Measurements from ENCODE around the gene COPRS.

COPRS gene

GRCh38 chr17:31845291-31845690, 13.8 kb downstream of the COPRS start:
- Histone ChIP-seq H3K27ac (ENCODE audit: low read depth, low read length) (no peak overlapping the region), H2AFZ (ENCODE audit: low read length, unreplicated experiment) (no peak overlapping the region), H3K27me3 (ENCODE audit: insufficient read depth, low read length) (no peaks in the 10 kb centered on the region), H3K36me3 (ENCODE audit: insufficient read depth, low read length) (no peaks in the 10 kb centered on the region), H3K4me3 (ENCODE audit: low read depth, low read length) (no peak overlapping the region), H3K4me1 (ENCODE audit: control insufficient read depth, insufficient read depth, low read length, unreplicated experiment) (peaks cover 15% of the 10 kb centered on the region), H3K79me2 (ENCODE audit: control insufficient read depth, insufficient read depth, low read length, unreplicated experiment) (no peaks in the 10 kb centered on the region)

- Histone ChIP-seq H3K4me1 (ENCODE audit: control insufficient read depth, insufficient read depth, low read length, unreplicated experiment) (peaks cover 15% of the 10 kb centered on the region), H3K27me3 (ENCODE audit: insufficient read depth, low read length) (no peaks in the 10 kb centered on the region), H3K79me2 (ENCODE audit: control insufficient read depth, insufficient read depth, low read length, unreplicated experiment) (no peaks in the 10 kb centered on the region), H3K4me3 (ENCODE audit: low read depth, low read length) (peak overlapping the region; percentile 57), H3K36me3 (ENCODE audit: insufficient read depth, low read length) (no peaks in the 10 kb centered on the region), H2AFZ (ENCODE audit: low read length, unreplicated experiment) (peak overlapping the region; percentile 95), H3K27ac (ENCODE audit: low read depth, low read length) (no peak overlapping the region)
These were observed 15.8 kb downstream of the COPRS start for GRCh38 chr17:31843070-31843745.

GRCh38 chr17:31842195-31843069, 16.6 kb downstream of the COPRS start:
- peak overlapping the region; percentile 95 for H2AFZ ChIP-seq (ENCODE audit: low read length, unreplicated experiment)
- H3K4me1 ChIP-seq (ENCODE audit: control insufficient read depth, insufficient read depth, low read length, unreplicated experiment) = peaks cover 15% of the 10 kb centered on the region
- no peaks in the 10 kb centered on the region for H3K27me3 ChIP-seq (ENCODE audit: insufficient read depth, low read length)
- H3K4me3 ChIP-seq (ENCODE audit: low read depth, low read length) = peak overlapping the region; percentile 57
- H3K27ac ChIP-seq (ENCODE audit: low read depth, low read length) = no peak overlapping the region
- no peaks in the 10 kb centered on the region for H3K79me2 ChIP-seq (ENCODE audit: control insufficient read depth, insufficient read depth, low read length, unreplicated experiment)
- no peaks in the 10 kb centered on the region for H3K36me3 ChIP-seq (ENCODE audit: insufficient read depth, low read length)

- H3K27ac ChIP-seq (ENCODE audit: low read depth, low read length) = no peak overlapping the region
- no peak overlapping the region for H3K4me3 ChIP-seq (ENCODE audit: low read depth, low read length)
- no peaks in the 10 kb centered on the region for H3K36me3 ChIP-seq (ENCODE audit: insufficient read depth, low read length)
- no peak overlapping the region for H2AFZ ChIP-seq (ENCODE audit: low read length, unreplicated experiment)
- H3K79me2 ChIP-seq (ENCODE audit: control insufficient read depth, insufficient read depth, low read length, unreplicated experiment) = no peaks in the 10 kb centered on the region
- peaks cover 15% of the 10 kb centered on the region for H3K4me1 ChIP-seq (ENCODE audit: control insufficient read depth, insufficient read depth, low read length, unreplicated experiment)
- no peaks in the 10 kb centered on the region for H3K27me3 ChIP-seq (ENCODE audit: insufficient read depth, low read length)
These were observed 17.2 kb downstream of the COPRS start for GRCh38 chr17:31841850-31842194.

GRCh38 chr17:31838636-31839225, 20.3 kb downstream of the COPRS start:
- peaks cover 15% of the 10 kb centered on the region for H3K4me1 ChIP-seq (ENCODE audit: control insufficient read depth, insufficient read depth, low read length, unreplicated experiment)
- no peaks in the 10 kb centered on the region for H3K79me2 ChIP-seq (ENCODE audit: control insufficient read depth, insufficient read depth, low read length, unreplicated experiment)
- no peak overlapping the region for H3K4me3 ChIP-seq (ENCODE audit: low read depth, low read length)
- no peaks in the 10 kb centered on the region for H3K36me3 ChIP-seq (ENCODE audit: insufficient read depth, low read length)
- no peak overlapping the region for H3K27ac ChIP-seq (ENCODE audit: low read depth, low read length)
- no peaks in the 10 kb centered on the region for H3K27me3 ChIP-seq (ENCODE audit: insufficient read depth, low read length)
- H2AFZ ChIP-seq (ENCODE audit: low read length, unreplicated experiment) = no peak overlapping the region

GRCh38 chr17:31835984-31836383, 23.1 kb downstream of the COPRS start:
- no peaks in the 10 kb centered on the region for H3K4me1 ChIP-seq (ENCODE audit: control insufficient read depth, insufficient read depth, low read length, unreplicated experiment)
- H3K36me3 ChIP-seq (ENCODE audit: insufficient read depth, low read length) = no peaks in the 10 kb centered on the region
- no peaks in the 10 kb centered on the region for H3K79me2 ChIP-seq (ENCODE audit: control insufficient read depth, insufficient read depth, low read length, unreplicated experiment)
- H3K27ac ChIP-seq (ENCODE audit: low read depth, low read length) = no peak overlapping the region
- no peaks in the 10 kb centered on the region for H3K27me3 ChIP-seq (ENCODE audit: insufficient read depth, low read length)
- no peak overlapping the region for H2AFZ ChIP-seq (ENCODE audit: low read length, unreplicated experiment)
- no peak overlapping the region for H3K4me3 ChIP-seq (ENCODE audit: low read depth, low read length)

GRCh38 chr17:31834448-31834847, 24.6 kb downstream of the COPRS start:
- H3K79me2 ChIP-seq (ENCODE audit: control insufficient read depth, insufficient read depth, low read length, unreplicated experiment) = no peaks in the 10 kb centered on the region
- no peak overlapping the region for H2AFZ ChIP-seq (ENCODE audit: low read length, unreplicated experiment)
- H3K36me3 ChIP-seq (ENCODE audit: insufficient read depth, low read length) = no peaks in the 10 kb centered on the region
- H3K27ac ChIP-seq (ENCODE audit: low read depth, low read length) = no peak overlapping the region
- no peaks in the 10 kb centered on the region for H3K27me3 ChIP-seq (ENCODE audit: insufficient read depth, low read length)
- no peak overlapping the region for H3K4me3 ChIP-seq (ENCODE audit: low read depth, low read length)
- H3K4me1 ChIP-seq (ENCODE audit: control insufficient read depth, insufficient read depth, low read length, unreplicated experiment) = no peaks in the 10 kb centered on the region

GRCh38 chr17:31832746-31833145, 26.3 kb downstream of the COPRS start:
- no peak overlapping the region for H3K27ac ChIP-seq (ENCODE audit: low read depth, low read length)
- H3K27me3 ChIP-seq (ENCODE audit: insufficient read depth, low read length) = no peaks in the 10 kb centered on the region
- no peaks in the 10 kb centered on the region for H3K79me2 ChIP-seq (ENCODE audit: control insufficient read depth, insufficient read depth, low read length, unreplicated experiment)
- H3K4me3 ChIP-seq (ENCODE audit: low read depth, low read length) = no peak overlapping the region
- no peaks in the 10 kb centered on the region for H3K4me1 ChIP-seq (ENCODE audit: control insufficient read depth, insufficient read depth, low read length, unreplicated experiment)
- H2AFZ ChIP-seq (ENCODE audit: low read length, unreplicated experiment) = no peak overlapping the region
- H3K36me3 ChIP-seq (ENCODE audit: insufficient read depth, low read length) = no peaks in the 10 kb centered on the region

- Histone ChIP-seq H3K79me2 (ENCODE audit: control insufficient read depth, insufficient read depth, low read length, unreplicated experiment) (no peaks in the 10 kb centered on the region), H3K27ac (ENCODE audit: low read depth, low read length) (no peak overlapping the region), H3K27me3 (ENCODE audit: insufficient read depth, low read length) (no peaks in the 10 kb centered on the region), H3K36me3 (ENCODE audit: insufficient read depth, low read length) (no peaks in the 10 kb centered on the region), H3K4me3 (ENCODE audit: low read depth, low read length) (no peak overlapping the region), H2AFZ (ENCODE audit: low read length, unreplicated experiment) (no peak overlapping the region), H3K4me1 (ENCODE audit: control insufficient read depth, insufficient read depth, low read length, unreplicated experiment) (no peaks in the 10 kb centered on the region)
These were observed 27.8 kb downstream of the COPRS start for GRCh38 chr17:31830971-31831858.

GRCh38 chr17:31829649-31830048, 29.4 kb downstream of the COPRS start:
- Histone ChIP-seq H2AFZ (ENCODE audit: low read length, unreplicated experiment) (no peak overlapping the region), H3K4me1 (ENCODE audit: control insufficient read depth, insufficient read depth, low read length, unreplicated experiment) (peaks cover 3% of the 10 kb centered on the region), H3K79me2 (ENCODE audit: control insufficient read depth, insufficient read depth, low read length, unreplicated experiment) (no peaks in the 10 kb centered on the region), H3K27ac (ENCODE audit: low read depth, low read length) (no peak overlapping the region), H3K36me3 (ENCODE audit: insufficient read depth, low read length) (no peaks in the 10 kb centered on the region), H3K4me3 (ENCODE audit: low read depth, low read length) (no peak overlapping the region), H3K27me3 (ENCODE audit: insufficient read depth, low read length) (no peaks in the 10 kb centered on the region)
